ENCODE data around the gene EFTUD2. TPM values are rescaled to one million over a fixed set of nuclear protein-coding genes. Genes with fewer than 3 reads are reported as not detected.
A peak's percentile ranks its signal among the peaks of the same experiment; 100 is the strongest.

Gene EFTUD2
- total RNA-seq, 6 experiments from 2014 or later, result 29.9 to 42.4 (median 35.1) TPM

GRCh38 chr17:44880062-44880461 is 19.2 kb downstream of the EFTUD2 start:
- ATAC-seq (no peak), DNase-seq (no peak)
- intact Hi-C loops (cut with DNase I), result no loop called here
- Histone ChIP-seq H3K27me3 (no peaks in the 10 kb centered on the region), H3K9me3 (no peaks in the 10 kb centered on the region), H3K4me1 (no peaks in the 10 kb centered on the region), H3K4me3 (no peak overlapping the region), H3K27ac (no peak overlapping the region), H3K36me3 (peaks cover 0 to 91% (median 36%) of the 10 kb centered on the region in 4 donors)
- 92% methylated on average over 2 of the region's 2 CpGs for WGBS (ENCODE audit: insufficient coverage, low coverage, low lambda C conversion rate, missing lambda C conversion rate)
- no peak for TF ChIP-seq CTCF (IDR thresholded peaks at IDR 0.05)
- TF ChIP-seq POLR2A (IDR thresholded peaks at IDR 0.05), result no peak

GRCh38 chr17:44879376-44879775 is 19.9 kb downstream of the EFTUD2 start:
- Histone ChIP-seq H3K36me3 (peaks cover 0 to 91% (median 35%) of the 10 kb centered on the region in 4 donors), H3K9me3 (no peaks in the 10 kb centered on the region), H3K27ac (no peak overlapping the region), H3K4me1 (no peaks in the 10 kb centered on the region), H3K4me3 (no peak overlapping the region), H3K27me3 (no peaks in the 10 kb centered on the region)
- no peak for ATAC-seq
- no peak for TF ChIP-seq POLR2A (IDR thresholded peaks at IDR 0.05)
- no peak for TF ChIP-seq CTCF (IDR thresholded peaks at IDR 0.05)
- WGBS (ENCODE audit: insufficient coverage, low coverage, low lambda C conversion rate, missing lambda C conversion rate), result 84% methylated on average over 6 of the region's 6 CpGs
- intact Hi-C loops (cut with DNase I), result no loop called here
- DNase-seq, result no peak

GRCh38 chr17:44878627-44879221 is 20.5 kb downstream of the EFTUD2 start:
- 39% methylated on average over 6 of the region's 6 CpGs for WGBS (ENCODE audit: insufficient coverage, low coverage, low lambda C conversion rate, missing lambda C conversion rate)
- no peak for TF ChIP-seq POLR2A (IDR thresholded peaks at IDR 0.05)
- peak; percentile 25 to 61 (median 56) for TF ChIP-seq CTCF (IDR thresholded peaks at IDR 0.05)
- DNase-seq (no peak), ATAC-seq (peak in 2 of 4 donors; percentile 32 to 43)
- Histone ChIP-seq H3K9me3 (no peaks in the 10 kb centered on the region), H3K4me1 (no peaks in the 10 kb centered on the region), H3K36me3 (peaks cover 0 to 85% (median 32%) of the 10 kb centered on the region in 4 donors), H3K27me3 (no peaks in the 10 kb centered on the region), H3K4me3 (no peak overlapping the region), H3K27ac (no peak overlapping the region)
- intact Hi-C loops (cut with DNase I), result no loop called here

- Histone ChIP-seq H3K4me3 (no peak overlapping the region), H3K4me1 (no peaks in the 10 kb centered on the region), H3K27me3 (no peaks in the 10 kb centered on the region), H3K9me3 (no peaks in the 10 kb centered on the region), H3K36me3 (peaks cover under 1 to 82% (median 26%) of the 10 kb centered on the region in 4 donors), H3K27ac (no peak overlapping the region)
- ATAC-seq (no peak), DNase-seq (no peak)
- no peak for TF ChIP-seq CTCF (IDR thresholded peaks at IDR 0.05)
- TF ChIP-seq POLR2A (IDR thresholded peaks at IDR 0.05), result no peak
- intact Hi-C loops (cut with DNase I), result no loop called here
- 82% methylated on average over 5 of the region's 5 CpGs for WGBS (ENCODE audit: insufficient coverage, low coverage, low lambda C conversion rate, missing lambda C conversion rate)
These were observed 22.1 kb downstream of the EFTUD2 start for GRCh38 chr17:44877121-44877520.
